ENCODE results near the gene TDRD10. TPM values are rescaled to one million over a fixed set of nuclear protein-coding genes. Genes with fewer than 3 reads are reported as not detected.

Gene TDRD10
- total and polyA plus RNA-seq, 2 of the 8 experiments (the other 6 are each of a cell fraction or from before 2014, with no cell fraction given) = 0.15 to 0.27 TPM

GRCh38 chr1:154557939-154558719, 56.1 kb downstream of the TDRD10 start, which contains the start of gene UBE2Q1:
TSS of gene UBE2Q1 (minus strand) at chr1:154558662. CDS start at chr1:154558553, 109 bp downstream.
- Histone ChIP-seq H4K5ac (ENCODE audit: insufficient read length, low read depth, low read length) (peak within 1 kb of the TSS; percentile 18), H3K27me3 (replicated peaks in 1 of 4; ENCODE audit: control insufficient read depth in 3 of 4, extremely low read depth in 1 of 4, insufficient read depth in 3 of 4, low read length in 3 of 4) (no peaks in the 10 kb centered on the region), H3K23ac (ENCODE audit: insufficient read length) (no peak within 1 kb of the TSS), H2AFZ (ENCODE audit: low read length) (0 out of 2 replicates have a peak within 1 kb of the TSS, but pooled peaks have one; percentile 35), H3K9ac (replicated peaks in 1 of 4; ENCODE audit: extremely low read depth in 1 of 4, low read depth in 3 of 4, low read length in 3 of 4) (peak within 1 kb of the TSS in 3 of 4 experiments; percentile 21 to 90 (median 70); a peak in 6 of 7 replicates), H3K79me1 (ENCODE audit: low read depth, low read length) (peaks cover 6% of the 10 kb centered on the region), H4K8ac (ENCODE audit: extremely low read depth, insufficient read depth, low read length) (peak within 1 kb of the TSS; percentile 87), H3K4me1 (replicated peaks in 1 of 4; ENCODE audit: control insufficient read depth in 3 of 4, insufficient read depth in 4 of 4, low read length in 3 of 4) (peaks cover 5 to 14% (median 7%) of the 10 kb centered on the region in 4 experiments; a peak in 5 of 7 replicates), H2BK15ac (ENCODE audit: low read length) (0 out of 2 replicates have a peak within 1 kb of the TSS, but pooled peaks have one; percentile 20), H2BK120ac (replicated peaks; ENCODE audit: low read depth, low read length) (no peak within 1 kb of the TSS), H2AK5ac (ENCODE audit: low read depth, low read length) (no peak within 1 kb of the TSS; the same call in 1 of the 2 replicates), H3K4me2 (ENCODE audit: insufficient read depth in 1 of 2, low read depth in 2 of 2, low read length in 2 of 2) (peak within 1 kb of the TSS; percentile 81 to 99), H3K56ac (replicated peaks; ENCODE audit: insufficient read length, low read depth, low read length) (peak within 1 kb of the TSS; percentile 32), H2BK5ac (ENCODE audit: low read depth, low read length) (peak within 1 kb of the TSS; percentile 71; the same call in 1 of the 2 replicates), H3K14ac (ENCODE audit: insufficient read length) (no peak within 1 kb of the TSS), H3K27ac (ENCODE audit: low read depth, low read length) (peak within 1 kb of the TSS; percentile 42), H2BK20ac (ENCODE audit: low read length) (no peak within 1 kb of the TSS; the same call in 1 of the 2 replicates), H3K9me3 (ENCODE audit: insufficient read depth in 2 of 2, low read depth in 1 of 2, low read length in 1 of 2) (no peaks in the 10 kb centered on the region), H3K4ac (replicated peaks; ENCODE audit: insufficient read length, low read depth, low read length) (peak within 1 kb of the TSS; percentile 54), H3K79me2 (ENCODE audit: control insufficient read depth in 1 of 2, insufficient read depth in 2 of 2, low read length in 2 of 2) (peaks cover 7 to 31% of the 10 kb centered on the region in 2 experiments; a peak in 3 of 4 replicates), H4K20me1 (replicated peaks in 1 of 2; ENCODE audit: control insufficient read depth in 1 of 2, insufficient read depth in 2 of 2, low read length in 2 of 2) (peaks cover 2 to 3% of the 10 kb centered on the region in 2 experiments), H3K4me3 (ENCODE audit: extremely low read depth in 1 of 4, insufficient read depth in 2 of 4, low read depth in 3 of 4, low read length in 4 of 4) (peak within 1 kb of the TSS; percentile 52 to 92 (median 82)), H3K23me2 (ENCODE audit: low read depth, low read length) (peaks cover 10% of the 10 kb centered on the region), H2BK12ac (ENCODE audit: low read depth, low read length) (peak within 1 kb of the TSS; percentile 81), H3K18ac (ENCODE audit: extremely low read depth, low read length) (peak within 1 kb of the TSS; percentile 73), H3K36me3 (ENCODE audit: control insufficient read depth in 2 of 4, insufficient read depth in 4 of 4, low read length in 3 of 4) (peaks cover 11 to 28% (median 27%) of the 10 kb centered on the region in 4 experiments), H4K91ac (replicated peaks; ENCODE audit: insufficient read length, low read length) (peak within 1 kb of the TSS; percentile 95)
- ChIA-PET POLR2A (ENCODE audit: partially characterized antibody) (interaction anchor here (1.0 to 1.1 kb wide), 2 partner anchors 80 to 413 kb away, joined by 3 read pairs; partner anchors contain the start of gene SHC1), CTCF (ENCODE audit: partially characterized antibody) (interaction anchor here (1.9 kb wide), 1 partner anchor 77 kb away, joined by 6 read pairs; no protein-coding TSS in a partner anchor)
- no peak for TF ChIP-seq CTBP2 (IDR thresholded peaks at IDR 0.05; ENCODE audit: borderline replicate concordance, insufficient read depth, insufficient read length, low read length)
- peak in 1 of 2 experiments; percentile 50 for DNase-seq (ENCODE audit: low read depth in 1 of 2, low spot score in 2 of 2)
- no peak for FAIRE-seq
- 5% methylated on average over 10 of the region's 69 CpGs; no CpG with 5 or more reads in 1 of the 2 experiments for WGBS, 2 experiments (ENCODE audit: extremely low coverage in 1 of 2, insufficient coverage in 1 of 2, insufficient read length in 1 of 2, insufficient replicate concordance in 2 of 2, low coverage in 1 of 2, low lambda C conversion rate in 2 of 2, missing lambda C conversion rate in 1 of 2)

Measured in H1 (cell line).